ENCODE results near the gene S1PR5.

GRCh38 chr19:10560154-10560553 lies 42.9 kb upstream of the S1PR5 start:
- no peak for TF ChIP-seq CTCF (IDR thresholded peaks at IDR 0.05)
- TF ChIP-seq POLR2A (IDR thresholded peaks at IDR 0.05): no peak

Data from esophagus squamous epithelium (tissue), 4 donors.